DOHH2 (cell line): ENCODE data around the gene ELK3.

ENCODE experiments used
- CTCF ChIP-seq: fragments of 200-600 bp; sonication (generic); IDR thresholded peaks from one replicate; pipeline ENCODE4 v1.5.1; 2014; ENCODE audit warnings: antibody characterized with exemption, mild to moderate bottlenecking, low read depth, low read length; ENCODE audit not compliant: poor library complexity, severe bottlenecking
- EZH2phosphoT487 ChIP-seq: fragments of 200-600 bp; sonication (generic); IDR thresholded peaks from 2 replicates; pipeline ENCODE4 v1.6.1; 2017; ENCODE audit warnings: borderline replicate concordance, mild to moderate bottlenecking, antibody characterized with exemption, low read length, moderate library complexity, mixed read lengths

- no peak for TF ChIP-seq CTCF
- TF ChIP-seq EZH2phosphoT487 = no peak
Measured at GRCh38 chr12:96230646-96231045, 36.5 kb downstream of the ELK3 start.
